ENCODE data around the gene RMND5B. TPM values are rescaled to one million over a fixed set of nuclear protein-coding genes. Genes with fewer than 3 reads are reported as not detected.

Gene RMND5B
- total RNA-seq, 1 experiment from 2014 or later = 24.1 TPM

- ChIA-PET POLR2A (no interaction called here), CTCF (interaction anchor here (10.8 kb wide), 1 partner anchor 74 kb away, joined by 98 read pairs; no protein-coding TSS in a partner anchor), RAD21 (ENCODE audit: low non-redundant PET in 1 of 2, low total read pairs in 2 of 2, uncharacterized antibody in 2 of 2, unreplicated experiment in 2 of 2) (interaction anchor here in 1 of 2 experiments (1.2 kb wide), 1 partner anchor 74 kb away, joined by 7 read pairs; no protein-coding TSS in a partner anchor)
- no peaks in the 10 kb centered on the region for H3K9me2 ChIP-seq (ENCODE audit: insufficient read depth)
- H3K36me3 ChIP-seq (ENCODE audit: control insufficient read depth in 1 of 2, insufficient read depth in 2 of 2, low read length in 2 of 2) = peaks cover 30 to 46% of the 10 kb centered on the region in 2 experiments; a peak in 3 of 4 replicates
- intact Hi-C loops (cut with micrococcal nuclease) = no loop called here
- H3K79me2 ChIP-seq (ENCODE audit: insufficient read depth, low read length) = peaks cover 33% of the 10 kb centered on the region
- BruUV-seq (replicated peaks) = no TSS peak
- H2AFZ ChIP-seq (ENCODE audit: low read depth, low read length, poor library complexity, severe bottlenecking) = no peak overlapping the region
- DNase-seq (ENCODE audit: low read depth, low spot score) (no peak), ATAC-seq (no peak)
- no peaks in the 10 kb centered on the region for H3K9me3 ChIP-seq (ENCODE audit: control insufficient read depth in 1 of 2, insufficient read depth in 1 of 2, low read depth in 1 of 2, low read length in 2 of 2)
- TF ChIP-seq SP1 (IDR thresholded peaks at IDR 0.05; ENCODE audit: low read depth) = no peak
- no peak for TF ChIP-seq SIN3A (IDR thresholded peaks at IDR 0.05; ENCODE audit: low read depth)
- no peak for TF ChIP-seq CTCF (IDR thresholded peaks at IDR 0.05 in 2 of 3, conservative IDR thresholded peaks at IDR 0.05 in 1 of 3; ENCODE audit: borderline replicate concordance in 1 of 3, insufficient read depth in 1 of 3, low read depth in 2 of 3, low read length in 2 of 3)
- no peak for TF ChIP-seq RAD21 (IDR thresholded peaks at IDR 0.05; ENCODE audit: low read depth)
- no peak for TF ChIP-seq ZNF274 (IDR thresholded peaks at IDR 0.05; ENCODE audit: low read depth, low read length)
- TF ChIP-seq POLR2AphosphoS5 (IDR thresholded peaks at IDR 0.05; ENCODE audit: low read depth, low read length) = no peak
- TF ChIP-seq EZH2phosphoT487 (IDR thresholded peaks at IDR 0.05; ENCODE audit: borderline replicate concordance) = no peak
- no peak for TF ChIP-seq POLR2A (IDR thresholded peaks at IDR 0.05; ENCODE audit: borderline replicate concordance, extremely low read depth, insufficient read depth, insufficient read length)
- no peak for TF ChIP-seq ZFX (IDR thresholded peaks at IDR 0.05)
- TF ChIP-seq FOSL1 (IDR thresholded peaks at IDR 0.05; ENCODE audit: low read depth) = no peak
- no peak for TF ChIP-seq ELF1 (IDR thresholded peaks at IDR 0.05; ENCODE audit: borderline replicate concordance, low read depth)
- no peak for TF ChIP-seq CBX3 (IDR thresholded peaks at IDR 0.05; ENCODE audit: low read depth)
- TF ChIP-seq TCF7L2 (IDR thresholded peaks at IDR 0.05; ENCODE audit: borderline replicate concordance, extremely low read depth, insufficient read depth, insufficient read length) = no peak
- no peak for TF ChIP-seq ZBTB33 (IDR thresholded peaks at IDR 0.05; ENCODE audit: extremely low read depth, insufficient replicate concordance, low read length)
- TF ChIP-seq EGR1 (IDR thresholded peaks at IDR 0.05; ENCODE audit: low read depth) = no peak
- peaks cover 7 to 23% of the 10 kb centered on the region in 2 experiments; a peak in 3 of 4 replicates for H3K4me1 ChIP-seq (ENCODE audit: control insufficient read depth in 1 of 2, insufficient read depth in 2 of 2, low read length in 2 of 2)
- H4K20me1 ChIP-seq (ENCODE audit: insufficient read depth) = no peaks in the 10 kb centered on the region
- H3K4me2 ChIP-seq (ENCODE audit: low read length) = no peak overlapping the region
- no peak overlapping the region for H3K27ac ChIP-seq (ENCODE audit: low read depth, low read length)
- no peak overlapping the region for H3K9ac ChIP-seq (ENCODE audit: low read length)
- H3K4me3 ChIP-seq (replicated peaks in 1 of 2; ENCODE audit: low read depth in 1 of 2, low read length in 2 of 2) = no peak overlapping the region
- H3K27me3 ChIP-seq (ENCODE audit: insufficient read depth, low read length) = no peaks in the 10 kb centered on the region
Observed at GRCh38 chr5:178149199-178149932, 18.6 kb downstream of the RMND5B start.

All from HCT116 (cell line).